ENCODE results near the gene SOWAHD. TPM values are rescaled to one million over a fixed set of nuclear protein-coding genes. Genes with fewer than 3 reads are reported as not detected.

SOWAHD gene
- total and polyA plus RNA-seq, 4 donors = 0.10 to 2.5 (median 0.45) TPM

DNA sequence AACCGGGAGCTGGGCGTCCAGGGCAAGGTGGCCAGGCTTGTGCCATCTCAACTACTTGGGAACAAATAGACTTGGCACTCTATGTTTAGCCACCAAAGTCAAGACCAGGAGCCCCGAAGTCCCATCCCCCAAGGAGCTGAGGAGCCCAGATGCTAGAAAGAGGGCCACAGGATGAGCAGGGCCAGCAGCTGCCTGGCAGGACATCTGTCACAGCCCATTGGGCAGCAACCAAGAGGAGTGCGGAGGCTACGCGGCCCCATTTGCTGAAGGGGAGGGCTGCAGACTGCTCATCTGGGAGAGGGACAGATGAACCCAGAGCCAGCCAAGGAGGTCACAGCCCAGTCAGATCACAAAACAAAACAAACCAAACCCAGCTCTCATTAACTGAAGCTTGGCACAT is 22.9 kb upstream of the SOWAHD start:
- 86% methylated on average over 6 of the region's 6 CpGs for WGBS
- no peak for DNase-seq (ENCODE audit: low spot score)
- no peaks in the 10 kb centered on the region for H3K36me3 ChIP-seq (ENCODE audit: control insufficient read depth in 4 of 4, insufficient read depth in 3 of 4, low read depth in 1 of 4, low read length in 3 of 4)

More for the DNA sequence above, 22.9 kb upstream of the SOWAHD start:
- Histone ChIP-seq H3K9ac (ENCODE audit: low read depth in 1 of 2, low read length in 2 of 2) (no peak overlapping the region), H3K27ac (ENCODE audit: low read depth in 1 of 2, low read length in 2 of 2) (no peak overlapping the region), H3K9me3 (ENCODE audit: control insufficient read depth in 4 of 4, low read length in 3 of 4) (no peaks in the 10 kb centered on the region), H3K4me3 (ENCODE audit: low read depth in 1 of 3, low read length in 3 of 3) (no peak overlapping the region), H3K4me1 (ENCODE audit: control insufficient read depth in 4 of 4, insufficient read depth in 4 of 4, low read length in 3 of 4) (peaks cover 0 to 4% (median 0%) of the 10 kb centered on the region in 4 donors), H3K27me3 (ENCODE audit: control insufficient read depth in 4 of 4, insufficient read depth in 4 of 4, low read length in 3 of 4) (no peaks in the 10 kb centered on the region)
- TF ChIP-seq SP1 (IDR thresholded peaks at IDR 0.05) (no peak), YY1 (IDR thresholded peaks at IDR 0.05) (no peak), CTCF (IDR thresholded peaks at IDR 0.05; ENCODE audit: low read depth, low read length, missing input control) (no peak), FOXA1 (IDR thresholded peaks at IDR 0.05) (no peak), EGR1 (IDR thresholded peaks at IDR 0.05; ENCODE audit: low read depth in 2 of 2) (no peak), FOXA2 (IDR thresholded peaks at IDR 0.05) (no peak), HNF4A (conservative IDR thresholded peaks at IDR 0.05) (no peak), RAD21 (IDR thresholded peaks at IDR 0.05) (no peak), TAF1 (conservative IDR thresholded peaks at IDR 0.05) (no peak), JUND (IDR thresholded peaks at IDR 0.05) (no peak), RXRA (IDR thresholded peaks at IDR 0.05) (no peak), HNF4G (IDR thresholded peaks at IDR 0.05) (no peak), NR2F2 (IDR thresholded peaks at IDR 0.05) (no peak), GABPA (IDR thresholded peaks at IDR 0.05 in 1 of 2, conservative IDR thresholded peaks at IDR 0.05 in 1 of 2) (no peak), REST (IDR thresholded peaks at IDR 0.05) (no peak)
- TF ChIP-seq, protein P1, sequence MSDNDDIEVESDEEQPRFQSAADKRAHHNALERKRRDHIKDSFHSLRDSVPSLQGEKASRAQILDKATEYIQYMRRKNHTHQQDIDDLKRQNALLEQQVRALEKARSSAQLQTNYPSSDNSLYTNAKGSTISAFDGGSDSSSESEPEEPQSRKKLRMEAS (IDR thresholded peaks at IDR 0.05) = no peak
- TF ChIP-seq, protein P2, sequence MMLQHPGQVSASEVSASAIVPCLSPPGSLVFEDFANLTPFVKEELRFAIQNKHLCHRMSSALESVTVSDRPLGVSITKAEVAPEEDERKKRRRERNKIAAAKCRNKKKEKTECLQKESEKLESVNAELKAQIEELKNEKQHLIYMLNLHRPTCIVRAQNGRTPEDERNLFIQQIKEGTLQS (IDR thresholded peaks at IDR 0.05) = no peak
- TF ChIP-seq, protein P3, sequence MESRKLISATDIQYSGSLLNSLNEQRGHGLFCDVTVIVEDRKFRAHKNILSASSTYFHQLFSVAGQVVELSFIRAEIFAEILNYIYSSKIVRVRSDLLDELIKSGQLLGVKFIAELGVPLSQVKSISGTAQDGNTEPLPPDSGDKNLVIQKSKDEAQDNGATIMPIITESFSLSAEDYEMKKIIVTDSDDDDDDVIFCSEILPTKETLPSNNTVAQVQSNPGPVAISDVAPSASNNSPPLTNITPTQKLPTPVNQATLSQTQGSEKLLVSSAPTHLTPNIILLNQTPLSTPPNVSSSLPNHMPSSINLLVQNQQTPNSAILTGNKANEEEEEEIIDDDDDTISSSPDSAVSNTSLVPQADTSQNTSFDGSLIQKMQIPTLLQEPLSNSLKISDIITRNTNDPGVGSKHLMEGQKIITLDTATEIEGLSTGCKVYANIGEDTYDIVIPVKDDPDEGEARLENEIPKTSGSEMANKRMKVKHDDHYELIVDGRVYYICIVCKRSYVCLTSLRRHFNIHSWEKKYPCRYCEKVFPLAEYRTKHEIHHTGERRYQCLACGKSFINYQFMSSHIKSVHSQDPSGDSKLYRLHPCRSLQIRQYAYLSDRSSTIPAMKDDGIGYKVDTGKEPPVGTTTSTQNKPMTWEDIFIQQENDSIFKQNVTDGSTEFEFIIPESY (IDR thresholded peaks at IDR 0.05) = no peak

Measured in liver (tissue), 9 donors.